Ishikawa (cell line): ENCODE results near the gene NDUFV1.

Source experiments
- CEBPB ChIP-seq: IDR thresholded peaks from 2 replicates; pipeline ENCODE4 v1.6.1; 2012
- CREB1 ChIP-seq: IDR thresholded peaks from 2 replicates; pipeline ENCODE4 v1.6.1; 2012; ENCODE audit warnings: low read depth
- EGR1 ChIP-seq: IDR thresholded peaks from 2 replicates; pipeline ENCODE4 v1.6.1; 2012
- FOXM1 ChIP-seq: IDR thresholded peaks from 2 replicates; pipeline ENCODE4 v1.6.1; 2012; ENCODE audit warnings: low read depth, borderline replicate concordance
- NFIC ChIP-seq: IDR thresholded peaks from 2 replicates; pipeline ENCODE4 v1.6.1; 2012
- RAD21 ChIP-seq: IDR thresholded peaks from 2 replicates; pipeline ENCODE4 v1.6.1; 2012; ENCODE audit warnings: low read depth
- TAF1 ChIP-seq: IDR thresholded peaks from 2 replicates; pipeline ENCODE4 v1.6.1; 2012; ENCODE audit warnings: low read depth, mild to moderate bottlenecking
- TCF12 ChIP-seq: IDR thresholded peaks from 2 replicates; pipeline ENCODE4 v1.6.1; 2012; ENCODE audit warnings: low read depth
- YY1 ChIP-seq: IDR thresholded peaks from 2 replicates; pipeline ENCODE4 v1.6.1; 2012; ENCODE audit warnings: low read depth
- TF ChIP-seq, protein P1 (sequence below): IDR thresholded peaks from 2 replicates; pipeline ENCODE4 v1.6.1; 2012
- TF ChIP-seq, protein P2 (sequence below): IDR thresholded peaks from 2 replicates; pipeline ENCODE4 v1.6.1; 2012; ENCODE audit warnings: low read depth, mild to moderate bottlenecking
- TF ChIP-seq, protein P3 (sequence below): IDR thresholded peaks from 2 replicates; pipeline ENCODE4 v1.6.1; 2012

NDUFV1 gene

GRCh38 chr11:67611704-67612587, 5.2 kb downstream of the NDUFV1 start:
- TF ChIP-seq TCF12 (no peak), FOXM1 (no peak)

DNA sequence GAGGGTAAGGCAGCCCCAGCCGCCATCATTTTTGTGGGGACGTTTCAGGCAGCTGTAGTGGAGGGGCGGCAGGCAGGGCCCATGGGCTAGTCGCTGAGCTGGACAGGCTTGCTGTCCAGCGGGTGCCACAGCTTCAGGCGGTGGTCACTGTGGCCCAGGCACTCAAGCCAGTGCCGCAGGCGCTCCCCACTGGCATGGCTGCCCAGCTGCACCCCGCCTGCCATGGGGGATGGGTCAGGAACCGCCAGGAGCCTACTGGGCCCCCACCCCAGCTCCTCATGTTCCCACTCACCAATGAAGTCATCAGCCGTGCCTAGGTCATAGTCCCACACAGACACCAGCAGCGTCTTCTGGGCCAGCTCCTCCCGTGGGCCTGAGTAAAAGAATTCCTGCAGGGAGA, 6.0 kb downstream of the NDUFV1 start:
- TF ChIP-seq, protein P1, sequence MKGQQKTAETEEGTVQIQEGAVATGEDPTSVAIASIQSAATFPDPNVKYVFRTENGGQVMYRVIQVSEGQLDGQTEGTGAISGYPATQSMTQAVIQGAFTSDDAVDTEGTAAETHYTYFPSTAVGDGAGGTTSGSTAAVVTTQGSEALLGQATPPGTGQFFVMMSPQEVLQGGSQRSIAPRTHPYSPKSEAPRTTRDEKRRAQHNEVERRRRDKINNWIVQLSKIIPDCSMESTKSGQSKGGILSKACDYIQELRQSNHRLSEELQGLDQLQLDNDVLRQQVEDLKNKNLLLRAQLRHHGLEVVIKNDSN: no peak
- TF ChIP-seq FOXM1: no peak

DNA sequence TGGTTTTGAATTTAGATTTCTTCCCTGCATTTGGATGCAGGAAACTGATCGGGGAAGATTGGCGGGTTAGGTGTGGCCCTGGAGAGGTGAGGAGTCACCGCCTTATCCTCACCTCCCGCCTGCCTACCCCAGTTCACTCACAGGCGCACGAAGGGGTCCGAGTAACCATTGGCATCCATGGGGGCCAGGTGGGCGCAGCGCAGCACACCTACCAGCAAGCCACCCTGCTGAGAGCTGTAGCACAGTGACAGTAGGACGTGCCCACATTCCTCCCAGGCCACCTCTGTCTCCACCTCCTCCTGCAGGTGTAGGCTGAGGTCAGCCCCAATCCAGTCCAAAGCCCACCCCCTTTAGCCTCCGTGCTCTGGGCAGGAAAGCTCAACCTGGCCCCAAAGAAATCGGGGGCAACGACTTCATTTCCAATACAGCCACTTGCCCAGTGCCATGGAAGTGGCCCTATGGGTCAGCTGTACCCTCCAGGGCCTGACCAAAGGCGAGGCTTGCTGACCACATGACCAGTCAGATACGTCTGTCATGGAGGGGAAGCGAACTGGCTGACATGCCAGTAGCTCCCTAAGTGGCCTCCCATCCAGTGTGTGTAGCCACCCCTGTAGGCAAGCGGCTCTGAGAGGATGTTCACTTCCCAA, 6.7 kb downstream of the NDUFV1 start:
- TF ChIP-seq CREB1 (no peak), TAF1 (no peak), RAD21 (no peak), EGR1 (no peak), CEBPB (no peak), FOXM1 (no peak)
- TF ChIP-seq, protein P2, sequence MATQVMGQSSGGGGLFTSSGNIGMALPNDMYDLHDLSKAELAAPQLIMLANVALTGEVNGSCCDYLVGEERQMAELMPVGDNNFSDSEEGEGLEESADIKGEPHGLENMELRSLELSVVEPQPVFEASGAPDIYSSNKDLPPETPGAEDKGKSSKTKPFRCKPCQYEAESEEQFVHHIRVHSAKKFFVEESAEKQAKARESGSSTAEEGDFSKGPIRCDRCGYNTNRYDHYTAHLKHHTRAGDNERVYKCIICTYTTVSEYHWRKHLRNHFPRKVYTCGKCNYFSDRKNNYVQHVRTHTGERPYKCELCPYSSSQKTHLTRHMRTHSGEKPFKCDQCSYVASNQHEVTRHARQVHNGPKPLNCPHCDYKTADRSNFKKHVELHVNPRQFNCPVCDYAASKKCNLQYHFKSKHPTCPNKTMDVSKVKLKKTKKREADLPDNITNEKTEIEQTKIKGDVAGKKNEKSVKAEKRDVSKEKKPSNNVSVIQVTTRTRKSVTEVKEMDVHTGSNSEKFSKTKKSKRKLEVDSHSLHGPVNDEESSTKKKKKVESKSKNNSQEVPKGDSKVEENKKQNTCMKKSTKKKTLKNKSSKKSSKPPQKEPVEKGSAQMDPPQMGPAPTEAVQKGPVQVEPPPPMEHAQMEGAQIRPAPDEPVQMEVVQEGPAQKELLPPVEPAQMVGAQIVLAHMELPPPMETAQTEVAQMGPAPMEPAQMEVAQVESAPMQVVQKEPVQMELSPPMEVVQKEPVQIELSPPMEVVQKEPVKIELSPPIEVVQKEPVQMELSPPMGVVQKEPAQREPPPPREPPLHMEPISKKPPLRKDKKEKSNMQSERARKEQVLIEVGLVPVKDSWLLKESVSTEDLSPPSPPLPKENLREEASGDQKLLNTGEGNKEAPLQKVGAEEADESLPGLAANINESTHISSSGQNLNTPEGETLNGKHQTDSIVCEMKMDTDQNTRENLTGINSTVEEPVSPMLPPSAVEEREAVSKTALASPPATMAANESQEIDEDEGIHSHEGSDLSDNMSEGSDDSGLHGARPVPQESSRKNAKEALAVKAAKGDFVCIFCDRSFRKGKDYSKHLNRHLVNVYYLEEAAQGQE: no peak

GRCh38 chr11:67613960-67614715, 7.4 kb downstream of the NDUFV1 start:
- TF ChIP-seq TCF12: no peak
- TF ChIP-seq EGR1: no peak
- TF ChIP-seq NFIC: no peak
- TF ChIP-seq, protein P3, sequence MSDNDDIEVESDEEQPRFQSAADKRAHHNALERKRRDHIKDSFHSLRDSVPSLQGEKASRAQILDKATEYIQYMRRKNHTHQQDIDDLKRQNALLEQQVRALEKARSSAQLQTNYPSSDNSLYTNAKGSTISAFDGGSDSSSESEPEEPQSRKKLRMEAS: no peak
- TF ChIP-seq, protein P2: no peak

GRCh38 chr11:67614730-67615714, 8.3 kb downstream of the NDUFV1 start:
- no peak for TF ChIP-seq YY1
- TF ChIP-seq RAD21: peak; percentile 40; the same call in 1 of the 2 replicates

GRCh38 chr11:67615728-67616430, 9.1 kb downstream of the NDUFV1 start:
- TF ChIP-seq YY1 (no peak), CEBPB (no peak), RAD21 (no peak), TCF12 (no peak), CREB1 (no peak), FOXM1 (no peak)
- TF ChIP-seq, protein P1: no peak
